ENCODE data around the gene GPATCH4.

- TF ChIP-seq POLR2A (IDR thresholded peaks at IDR 0.05) (no peak), EP300 (IDR thresholded peaks at IDR 0.05) (no peak)
These were observed 40.6 kb downstream of the GPATCH4 start for GRCh38 chr1:156560585-156561163.
